ENCODE data around the gene FEM1A. TPM values are rescaled to one million over a fixed set of nuclear protein-coding genes. Genes with fewer than 3 reads are reported as not detected.

FEM1A gene
- total RNA-seq, 1 experiment from 2014 or later = 20.0 TPM

- H3K23me2 ChIP-seq (ENCODE audit: insufficient read length, low read depth, low read length, poor library complexity, severe bottlenecking) = no peaks in the 10 kb centered on the region
- H3K9ac ChIP-seq (ENCODE audit: extremely low read depth, insufficient read length, low read length) = no peak overlapping the region
- peaks cover 13% of the 10 kb centered on the region for H3K27me3 Mint-ChIP-seq (ENCODE audit: low read depth)
- no peak for DNase-seq
- H2BK5ac ChIP-seq (ENCODE audit: insufficient read length, low read length) = no peak overlapping the region
- H3K79me1 ChIP-seq (ENCODE audit: insufficient read depth, low read depth, low read length, poor library complexity, severe bottlenecking) = no peaks in the 10 kb centered on the region
- H4K91ac ChIP-seq (ENCODE audit: insufficient read length, low read depth, low read length) = no peak overlapping the region
- no peak overlapping the region for H3K4me2 ChIP-seq (ENCODE audit: insufficient read depth, insufficient read length, low read length)
- no peak overlapping the region for H4K8ac ChIP-seq (replicated peaks; ENCODE audit: insufficient read length, low read depth, low read length)
- no peak overlapping the region for H2BK120ac ChIP-seq (ENCODE audit: low read depth, low read length, poor library complexity, severe bottlenecking)
- no peak overlapping the region for H3K27ac Mint-ChIP-seq
- no peak overlapping the region for H3T11ph ChIP-seq (ENCODE audit: low read length)
- no peaks in the 10 kb centered on the region for H4K20me1 ChIP-seq (ENCODE audit: control insufficient read depth, insufficient read depth, insufficient read length)
- H4K5ac ChIP-seq (ENCODE audit: insufficient read length, low read depth, low read length) = no peak overlapping the region
- no peak overlapping the region for H3K14ac ChIP-seq (ENCODE audit: insufficient read depth, low read length)
- no peak overlapping the region for H2BK20ac ChIP-seq (ENCODE audit: low read depth, low read length, poor library complexity, severe bottlenecking)
- peaks cover 3% of the 10 kb centered on the region in 2 experiments for H3K4me1 Mint-ChIP-seq
- H2AK5ac ChIP-seq (ENCODE audit: insufficient read length, low read length) = no peak overlapping the region
- no CpG with 5 or more reads among the region's 11 CpGs for WGBS (ENCODE audit: extremely low coverage, insufficient read length, low lambda C conversion rate)
- H3K4me3 Mint-ChIP-seq = no peak overlapping the region
- H3K79me2 ChIP-seq (ENCODE audit: insufficient read depth, low read length) = no peaks in the 10 kb centered on the region
- H3K56ac ChIP-seq (ENCODE audit: insufficient read length, low read depth, low read length) = no peak overlapping the region
- no peaks in the 10 kb centered on the region for H3K36me3 Mint-ChIP-seq (ENCODE audit: insufficient read depth in 1 of 3, low read depth in 3 of 3)
- no peaks in the 10 kb centered on the region for H3K27me3 ChIP-seq (ENCODE audit: insufficient read depth, low read length)
- TF ChIP-seq CTCF (conservative IDR thresholded peaks at IDR 0.05) = no peak
- no peak overlapping the region for H3K18ac ChIP-seq (ENCODE audit: insufficient read length, low read depth, low read length)
- no peaks in the 10 kb centered on the region for H3K4me1 ChIP-seq (ENCODE audit: insufficient read depth, low read length)
- no peak overlapping the region for H3K4ac ChIP-seq (ENCODE audit: low read depth, low read length)
- no peak overlapping the region for H2AFZ ChIP-seq (ENCODE audit: low read length)
- H3K27ac ChIP-seq (ENCODE audit: insufficient read length, low read depth, low read length) = no peak overlapping the region
- H3K9me3 ChIP-seq (ENCODE audit: control insufficient read depth, low read depth, low read length) = no peaks in the 10 kb centered on the region
- no peak overlapping the region for H3K23ac ChIP-seq (ENCODE audit: insufficient read length, low read depth, low read length)
- H3K9me3 Mint-ChIP-seq = no peaks in the 10 kb centered on the region
- H2BK15ac ChIP-seq (ENCODE audit: low read depth, low read length) = no peak overlapping the region
- no peak overlapping the region for H2BK12ac ChIP-seq (ENCODE audit: insufficient read length, low read depth, low read length)
Observed at GRCh38 chr19:4748185-4748584, 43.3 kb upstream of the FEM1A start.
